Measurements from ENCODE around the gene RPL31. TPM values are rescaled to one million over a fixed set of nuclear protein-coding genes. Genes with fewer than 3 reads are reported as not detected.

Gene RPL31
- total RNA-seq, result 479 TPM

DNA sequence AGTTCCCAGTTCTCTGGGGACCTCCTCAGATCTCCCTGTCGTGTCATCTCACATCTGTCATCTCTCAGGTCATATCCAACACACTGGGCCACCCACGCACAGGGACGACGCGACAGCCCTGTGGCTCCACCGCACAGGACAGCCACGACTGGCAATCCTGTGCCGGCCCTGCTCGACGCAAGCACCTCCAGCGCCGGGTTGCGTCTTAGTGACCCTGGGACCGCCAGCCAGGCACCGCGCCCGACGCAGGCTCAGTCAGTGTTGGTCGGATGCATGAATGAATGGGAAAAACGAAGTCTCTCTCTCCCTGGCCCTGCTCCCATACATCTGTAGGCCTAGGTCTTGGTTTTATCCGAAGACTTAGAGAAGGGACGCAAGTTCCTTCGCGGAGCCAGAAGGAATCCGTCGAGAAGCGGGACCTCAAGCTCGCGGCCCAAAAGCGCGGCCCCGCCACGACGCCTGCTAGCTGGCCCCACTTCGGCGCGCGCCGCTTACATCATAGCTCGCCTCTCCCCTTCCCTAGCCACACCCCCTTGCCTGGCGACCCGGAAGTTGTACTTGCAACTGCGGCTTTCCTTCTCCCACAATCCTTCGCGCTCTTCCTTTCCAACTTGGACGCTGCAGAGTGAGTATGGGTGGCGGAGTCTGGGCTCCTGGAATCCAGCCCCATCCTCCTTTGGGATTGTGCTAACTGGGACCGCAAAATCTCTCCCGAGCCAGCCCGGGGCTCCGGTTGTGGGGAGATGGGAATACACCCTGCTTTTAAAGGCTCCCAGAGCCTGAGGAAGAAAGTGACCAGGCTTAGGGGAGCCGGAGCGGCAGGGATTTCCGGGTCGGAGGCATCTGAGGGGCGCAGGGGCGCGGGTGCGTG, at the start of gene RPL31:
Gene RPL31, plus strand, starts transcription at position 599 of the 871 bp plus-strand sequence. CDS start 413 bp downstream, outside the sequence.
- H3K4me1 ChIP-seq, result peaks cover 3 to 15% of the 10 kb centered on the region in 2 donors
- intact Hi-C loops (cut with DNase I), result loop anchor here (2.0 to 10.0 kb wide), 5 partner anchors 151 to 587 kb away; partner anchors contain the start of genes CHST10, CNOT11, PDCL3 and RNF149
- peak within 1 kb of the TSS; percentile 89 to 91 for H3K27ac ChIP-seq
- no peaks in the 10 kb centered on the region for H3K9me3 ChIP-seq
- DNase-seq (ENCODE audit: low spot score in 2 of 2), result peak; percentile 89 to 98
- H3K4me3 ChIP-seq, result peak within 1 kb of the TSS; percentile 90
- H3K27me3 ChIP-seq, result no peaks in the 10 kb centered on the region
- no peak for TF ChIP-seq CTCF (IDR thresholded peaks at IDR 0.05)
- H3K36me3 ChIP-seq, result peaks cover 30 to 37% of the 10 kb centered on the region in 2 donors

DNA sequence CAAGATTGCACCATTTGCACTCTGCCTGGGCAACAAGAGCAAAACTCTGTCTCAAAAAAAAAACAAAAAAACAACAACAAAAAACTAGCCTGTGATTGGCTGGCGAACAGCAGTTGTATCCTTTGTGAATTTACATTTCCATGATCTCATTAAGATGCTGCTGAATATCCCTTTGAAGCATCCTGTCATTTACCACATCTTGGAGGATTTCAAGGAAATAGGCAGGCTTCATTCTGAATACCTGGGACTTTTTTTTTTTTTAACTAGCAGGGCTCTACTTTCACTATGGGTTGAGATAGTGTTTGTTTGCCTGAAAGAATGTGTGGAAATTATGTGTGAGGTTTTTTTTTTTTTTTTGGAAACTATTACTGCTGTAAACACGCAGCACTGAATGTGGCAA, 49.6 kb upstream of the RPL31 start:
- H3K4me1 ChIP-seq, result no peaks in the 10 kb centered on the region
- no peak overlapping the region for H3K4me3 ChIP-seq
- no peak overlapping the region for H3K27ac ChIP-seq
- DNase-seq (ENCODE audit: low spot score in 2 of 2), result no peak
- H3K9me3 ChIP-seq, result no peaks in the 10 kb centered on the region
- intact Hi-C loops (cut with DNase I), result no loop called here
- TF ChIP-seq CTCF (IDR thresholded peaks at IDR 0.05), result no peak
- H3K27me3 ChIP-seq, result no peaks in the 10 kb centered on the region
- peaks cover 0 to 11% of the 10 kb centered on the region in 2 donors for H3K36me3 ChIP-seq

DNA sequence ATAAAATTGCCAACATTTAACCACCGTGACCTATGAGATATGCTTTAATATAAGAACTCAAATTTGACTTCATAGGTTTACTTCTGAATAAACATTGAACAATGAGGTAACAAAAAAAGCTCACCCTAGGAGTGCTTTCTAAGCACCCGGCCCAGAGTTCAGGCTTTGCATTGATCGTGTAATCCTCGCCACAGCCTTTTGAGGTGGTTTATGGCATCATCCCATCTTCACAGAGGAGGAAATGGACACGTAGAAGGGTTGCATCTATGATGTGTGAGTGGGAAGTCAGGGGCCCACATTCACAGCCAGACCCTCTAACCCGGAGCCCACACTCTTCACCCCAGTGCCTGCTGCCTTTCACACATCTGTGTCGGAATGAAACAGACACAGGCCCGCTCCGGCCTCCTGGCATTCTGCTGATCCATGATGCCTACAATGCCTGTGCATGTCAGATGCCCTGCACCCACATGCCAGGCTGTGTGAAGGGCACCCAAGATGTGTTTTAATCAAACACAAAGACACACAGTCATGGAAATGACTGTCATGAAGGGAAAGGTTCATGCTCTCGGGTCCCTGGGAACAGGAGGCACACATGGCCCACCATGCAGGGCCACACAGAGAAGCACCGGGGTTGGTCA, 48.6 kb upstream of the RPL31 start:
- intact Hi-C loops (cut with DNase I), result no loop called here
- no peak for TF ChIP-seq CTCF (IDR thresholded peaks at IDR 0.05)
- no peak overlapping the region for H3K4me3 ChIP-seq
- H3K9me3 ChIP-seq, result no peaks in the 10 kb centered on the region
- peaks cover 0 to 11% of the 10 kb centered on the region in 2 donors for H3K36me3 ChIP-seq
- no peak for DNase-seq (ENCODE audit: low spot score in 2 of 2)
- H3K27ac ChIP-seq, result no peak overlapping the region
- no peaks in the 10 kb centered on the region for H3K27me3 ChIP-seq
- H3K4me1 ChIP-seq, result peaks cover 0 to 6% of the 10 kb centered on the region in 2 donors

GRCh38 chr2:100954044-100954420, 48.1 kb upstream of the RPL31 start:
- H3K4me1 ChIP-seq, result peaks cover 0 to 8% of the 10 kb centered on the region in 2 donors
- H3K4me3 ChIP-seq, result no peak overlapping the region
- H3K27me3 ChIP-seq, result no peaks in the 10 kb centered on the region
- peaks cover 0 to 11% of the 10 kb centered on the region in 2 donors for H3K36me3 ChIP-seq
- H3K27ac ChIP-seq, result no peak overlapping the region
- intact Hi-C loops (cut with DNase I), result no loop called here
- no peak for TF ChIP-seq CTCF (IDR thresholded peaks at IDR 0.05)
- no peak for DNase-seq (ENCODE audit: low spot score in 2 of 2)
- H3K9me3 ChIP-seq, result no peaks in the 10 kb centered on the region

DNA sequence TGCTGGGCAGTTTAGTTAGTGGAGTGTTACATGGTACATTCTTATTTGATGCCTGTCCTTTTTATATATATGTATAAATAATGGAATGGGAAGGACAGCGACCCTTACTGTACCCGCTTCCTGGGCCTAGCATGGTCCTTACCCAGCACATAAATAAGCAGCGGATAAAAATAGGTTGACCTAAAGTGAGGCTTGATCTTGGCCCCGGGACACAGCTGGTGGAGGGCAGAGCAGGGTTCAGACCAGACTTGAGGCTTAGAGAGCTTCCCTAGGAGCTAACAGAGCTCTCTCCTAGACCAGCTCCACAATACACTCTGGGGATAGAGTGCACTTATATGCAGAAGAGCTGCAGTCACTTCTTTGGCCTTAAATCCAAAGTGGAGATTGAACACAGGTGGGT, 46.9 kb upstream of the RPL31 start:
- peaks cover 0 to 2% of the 10 kb centered on the region in 2 donors for H3K36me3 ChIP-seq
- H3K4me1 ChIP-seq, result peaks cover 0 to 8% of the 10 kb centered on the region in 2 donors
- H3K4me3 ChIP-seq, result no peak overlapping the region
- no peak for TF ChIP-seq CTCF (IDR thresholded peaks at IDR 0.05)
- intact Hi-C loops (cut with DNase I), result no loop called here
- no peaks in the 10 kb centered on the region for H3K9me3 ChIP-seq
- H3K27ac ChIP-seq, result no peak overlapping the region
- no peaks in the 10 kb centered on the region for H3K27me3 ChIP-seq
- DNase-seq (ENCODE audit: low spot score in 2 of 2), result no peak
